GM12878 (cell line): ENCODE data around the gene NGRN. TPM values are rescaled to one million over a fixed set of nuclear protein-coding genes. Genes with fewer than 3 reads are reported as not detected.

Experiments
- ATAC-seq: fragments of 200-7000 bp; cut with Tn5 transposase; 3 replicates; pipeline ENCODE4 v1.9.1; 2020; ENCODE audit warnings: mild to moderate bottlenecking, moderate library complexity
- BruUV-seq: library from RNA; stranded (reverse); fragments of 400-500 nt; replicated peaks from 2 replicates; lab custom pipeline; 2021; lab: Mats Ljungman, UMichigan
- CTCF ChIA-PET: fragments of 300-600 bp; sonication (Branson Sonifier 250); formaldehyde crosslinking; extraction: SDS; loops from one replicate; lab custom pipeline; 2021; ENCODE audit warnings: inconsistent platforms; lab: Yijun Ruan, JAX
- POLR2A ChIA-PET: fragments of 350-600 bp; formaldehyde crosslinking; extraction: SDS; loops from one replicate; lab custom pipeline; 2021; ENCODE audit warnings: inconsistent platforms; lab: Charles Lee
- RAD21 ChIA-PET: fragments of 300-600 bp; sonication (Branson Sonifier 250); formaldehyde crosslinking; loops from one replicate; lab custom pipeline; 2023; ENCODE audit warnings: antibody characterized with exemption; ENCODE audit not compliant: unreplicated experiment; lab: Charles Lee
- SMC1A ChIA-PET: fragments of 300-600 bp; sonication (Branson Sonifier 250); formaldehyde crosslinking; loops from one replicate; lab custom pipeline; 2023; ENCODE audit not compliant: unreplicated experiment, uncharacterized antibody; lab: Charles Lee
- DNase-seq: peaks from one replicate; pipeline ENCODE4 v3.0.0-alpha.2; 2011; ENCODE audit warnings: low read depth, low spot score
- FAIRE-seq: peaks from 3 replicates; lab custom pipeline; 2011; peaks lifted over from hg19 to GRCh38; lab: Jason Lieb, UNC
- H2AFZ ChIP-seq: 2 replicates; pipeline ENCODE4 v1.6.0; 2011; ENCODE audit warnings: low read depth, low read length, control low read depth; ENCODE audit not compliant: control insufficient read depth
- H3K27ac ChIP-seq: 2 replicates; pipeline ENCODE4 v1.5.1; 2011; ENCODE audit warnings: control low read depth; ENCODE audit not compliant: control insufficient read depth, insufficient read depth
- H3K27me3 ChIP-seq, 2 experiments: replicated peaks in 1 of 2; 2 replicates each; pipeline versions ENCODE4 v1.6.0 to v1.6.1; 2011; ENCODE audit warnings: low read length in 1 of 2; ENCODE audit not compliant: control insufficient read depth in 2 of 2, insufficient read depth in 2 of 2
- H3K36me3 ChIP-seq, 2 experiments: 2 replicates each; pipeline ENCODE4 v1.5.1; 2011; ENCODE audit warnings: low read length in 1 of 2; ENCODE audit not compliant: control insufficient read depth in 2 of 2, insufficient read depth in 2 of 2
- H3K4me1 ChIP-seq: 2 replicates; pipeline ENCODE4 v1.6.1; 2011; ENCODE audit warnings: mild to moderate bottlenecking, low read length, moderate library complexity, mixed read lengths; ENCODE audit not compliant: control insufficient read depth, insufficient read depth
- H3K4me2 ChIP-seq: 2 replicates; pipeline ENCODE4 v1.6.0; 2011; ENCODE audit warnings: control low read depth; ENCODE audit not compliant: control insufficient read depth, insufficient read depth
- H3K4me3 ChIP-seq: fragments of 200-600 bp; sonication (generic); 2 replicates; pipeline ENCODE4 v1.5.1; 2016
- H3K79me2 ChIP-seq: 2 replicates; pipeline ENCODE4 v1.6.0; 2011; ENCODE audit warnings: low read length; ENCODE audit not compliant: control insufficient read depth, insufficient read depth
- H3K9ac ChIP-seq: 2 replicates; pipeline ENCODE4 v1.8.0; 2011; ENCODE audit warnings: low read length, control low read depth, mixed read lengths; ENCODE audit not compliant: control insufficient read depth, insufficient read depth
- H3K9me3 ChIP-seq: replicated peaks from 3 replicates; pipeline ENCODE4 v1.5.1; 2011; ENCODE audit warnings: mild to moderate bottlenecking, low read length; ENCODE audit not compliant: control insufficient read depth, insufficient read depth
- H4K20me1 ChIP-seq: 2 replicates; pipeline ENCODE4 v1.6.0; 2011; ENCODE audit not compliant: control insufficient read depth, insufficient read depth
- IRF5 ChIP-seq: fragments of 450-650 bp; IDR thresholded peaks from 2 replicates; pipeline ENCODE4 v1.6.1; 2017; ENCODE audit warnings: borderline replicate concordance
- NFYA ChIP-seq: IDR thresholded peaks from 2 replicates; pipeline ENCODE4 v1.6.1; 2011; ENCODE audit warnings: low read depth, mild to moderate bottlenecking, low read length, improper control_type of control experiment, borderline replicate concordance
- TAF1 ChIP-seq: IDR thresholded peaks from 2 replicates; pipeline ENCODE4 v1.6.1; 2011; ENCODE audit warnings: mild to moderate bottlenecking, low read depth, low read length, borderline replicate concordance
- WGBS: methylation state at CpG from one replicate; pipeline ENCODE4 v1.1.6; 2016; ENCODE audit warnings: low lambda C conversion rate; ENCODE audit not compliant: insufficient replicate concordance, insufficient coverage; ENCODE audit errors: missing lambda C conversion rate; 5-methylcytosine and 5-hydroxymethylcytosine counted together
- in situ Hi-C: fragments of 300-500 bp; cut with MboI; formaldehyde crosslinking; loops from 9 replicates; pipeline ENCODE4 v1.14.3; 2018; ENCODE audit warnings: mixed read lengths
- intact Hi-C: fragments of 100-400 bp; cut with micrococcal nuclease; formaldehyde crosslinking; loops from one replicate; pipeline ENCODE4 v1.14.2; 2022; ENCODE audit not compliant: unreplicated experiment
- polyA plus RNA-seq, 11 experiments: library from polyadenylated mRNA; depleted of rRNA in 4 of 11; unstranded in 6 of 11; stranded (reverse) in 5 of 11; fragments of >200 nt; fragmentation: Nextera tagmentation in 4 of 11; fragmentation: Illumina TruSeq in 1 of 11; extraction: Ambion mirVana in 4 of 11; extraction: Trizol in 1 of 11; gene quantifications; 1 replicate in 1 of 11; 2 replicates in 10 of 11; pipeline versions ENCODE4 v1.2.1 to v1.2.3, GENCODE V29; 2011 to 2016; ENCODE audit warnings: inconsistent platforms in 2 of 11, missing spikeins in 2 of 11, low read depth in 1 of 11
- total RNA-seq, 4 experiments: library from RNA; depleted of rRNA in 3 of 4; stranded (reverse); fragments of >200 nt in 3 of 4; fragmentation: Illumina TruSeq in 1 of 4; extraction: Trizol in 1 of 4; gene quantifications; 2 replicates each; pipeline versions ENCODE4 v1.2.1 to v1.2.3, GENCODE V29; 2013 to 2021
- TF ChIP-seq, protein P1 (sequence below): IDR thresholded peaks from 2 replicates; pipeline ENCODE4 v1.6.1; 2011; ENCODE audit warnings: low read depth, mild to moderate bottlenecking, low read length, moderate library complexity, borderline replicate concordance; ENCODE audit errors: extremely low read depth

NGRN gene
- total and polyA plus RNA-seq, 10 of the 15 experiments (the other 5 are each of a cell fraction or from before 2014, with no cell fraction given) = 5.8 to 31.3 (median 23.2) TPM

GRCh38 chr15:90287101-90287500 lies 21.6 kb downstream of the NGRN start:
- FAIRE-seq = no peak
- BruUV-seq = no TSS peak

More at GRCh38 chr15:90287101-90287500, 21.6 kb downstream of the NGRN start:
- RAD21 ChIA-PET = interaction anchor here (0.8 to 2.4 kb wide), 8 partner anchors 19 to 412 kb away, joined by 3 to 11 read pairs (median 4); no protein-coding TSS in a partner anchor
- Histone ChIP-seq H3K79me2 (no peaks in the 10 kb centered on the region), H3K36me3 (no peaks in the 10 kb centered on the region), H3K9ac (no peak overlapping the region), H3K4me1 (no peaks in the 10 kb centered on the region), H3K27ac (no peak overlapping the region), H4K20me1 (no peaks in the 10 kb centered on the region), H3K9me3 (no peaks in the 10 kb centered on the region), H3K4me2 (no peak overlapping the region), H3K4me3 (no peak overlapping the region), H3K27me3 (no peaks in the 10 kb centered on the region), H2AFZ (no peak overlapping the region)
- POLR2A ChIA-PET = interaction anchor here (0.7 to 1.1 kb wide), 4 partner anchors 17 to 399 kb away, joined by 3 to 4 read pairs (median 3); partner anchors contain the start of gene CIB1
- no peak for ATAC-seq
- 18% methylated on average over 5 of the region's 5 CpGs for WGBS
- SMC1A ChIA-PET = interaction anchor here (0.6 to 2.9 kb wide), 12 partner anchors 14 to 188 kb away, joined by 3 to 18 read pairs (median 3); no protein-coding TSS in a partner anchor
- CTCF ChIA-PET = interaction anchor here (0.5 to 5.3 kb wide), 31 partner anchors 9 to 646 kb away, joined by 3 to 27 read pairs (median 4); partner anchors contain the start of genes CIB1, GDPGP1 and NGRN
- DNase-seq = no peak
- intact Hi-C loops (loop anchor here (5.0 kb wide), 2 partner anchors 55 to 145 kb away; partner anchors contain the start of genes CIB1 and GDPGP1), in situ Hi-C loops (loop anchor here (5.0 kb wide), 1 partner anchor 125 kb away; no protein-coding TSS in a partner anchor)
- TF ChIP-seq, protein P1, sequence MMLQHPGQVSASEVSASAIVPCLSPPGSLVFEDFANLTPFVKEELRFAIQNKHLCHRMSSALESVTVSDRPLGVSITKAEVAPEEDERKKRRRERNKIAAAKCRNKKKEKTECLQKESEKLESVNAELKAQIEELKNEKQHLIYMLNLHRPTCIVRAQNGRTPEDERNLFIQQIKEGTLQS = no peak
- TF ChIP-seq NFYA (no peak), IRF5 (no peak), TAF1 (no peak)
- TF ChIP-seq, all 136 proteins: peak for 0
